Activated CD8-positive, alpha-beta T cell treated with anti-CD3 and anti-CD28 coated beads for 36 hours (primary cell): ENCODE data around the gene NUMBL. TPM values are rescaled to one million over a fixed set of nuclear protein-coding genes. Genes with fewer than 3 reads are reported as not detected.

Experiments used
- total RNA-seq, 2 experiments: library from RNA; stranded (reverse); gene quantifications; one replicate each; pipeline ENCODE4 v1.2.3, GENCODE V29; 2021

The NUMBL gene
- total RNA-seq, 2 experiments from 2014 or later: 13.7 to 17.7 TPM

Other genes starting within 250 kb of the NUMBL start
- 10 to 100 TPM in 1 of 2 experiments, 1 to 10 TPM in 1; 8.8 to 11.2 TPM for gene SERTAD3, start 246.3 kb downstream of the NUMBL start, total RNA-seq
- 10 to 100 TPM; 21.2 to 21.7 TPM for gene BLVRB, start 224.9 kb downstream of the NUMBL start, total RNA-seq
- gene SPTBN4, start 223.7 kb downstream of the NUMBL start, total RNA-seq: 1 to 10 TPM; 1.3 to 2.3 TPM
- 10 to 100 TPM; 82.8 to 89.3 TPM for gene SHKBP1, start 113.8 kb downstream of the NUMBL start, total RNA-seq
- 100 to 1,000 TPM; 117 to 121 TPM for gene LTBP4, start 89.3 kb downstream of the NUMBL start, total RNA-seq
- 10 to 100 TPM; 23.2 to 24.0 TPM for gene COQ8B, start 26.2 kb upstream of the NUMBL start, total RNA-seq
- gene ITPKC, start 26.5 kb upstream of the NUMBL start, total RNA-seq: 1 to 10 TPM; 4.8 to 5.2 TPM
- 10 to 100 TPM; 12.8 to 14.2 TPM for gene ACTMAP, start 59.8 kb upstream of the NUMBL start, total RNA-seq
- 100 to 1,000 TPM; 260 to 281 TPM for gene SNRPA, start 60.6 kb upstream of the NUMBL start, total RNA-seq
- gene MIA, start 84.9 kb upstream of the NUMBL start, total RNA-seq: not detected
- gene RAB4B, start 87.6 kb upstream of the NUMBL start, total RNA-seq: 10 to 100 TPM; 39.7 to 42.3 TPM
- gene EGLN2, start 108.5 kb upstream of the NUMBL start, total RNA-seq: 10 to 100 TPM; 87.4 to 90.1 TPM
- under 1 TPM in 1 of 2 experiments, not detected in 1; 0.41 TPM for gene CYP2A6, start 159.8 kb upstream of the NUMBL start, total RNA-seq
- not detected for gene CYP2A7, start 191.6 kb upstream of the NUMBL start, total RNA-seq